ENCODE measurements around the gene NTPCR. TPM values are rescaled to one million over a fixed set of nuclear protein-coding genes. Genes with fewer than 3 reads are reported as not detected.

NTPCR gene
- total RNA-seq, 6 experiments from 2014 or later, result 15.9 to 28.2 (median 19.7) TPM

DNA sequence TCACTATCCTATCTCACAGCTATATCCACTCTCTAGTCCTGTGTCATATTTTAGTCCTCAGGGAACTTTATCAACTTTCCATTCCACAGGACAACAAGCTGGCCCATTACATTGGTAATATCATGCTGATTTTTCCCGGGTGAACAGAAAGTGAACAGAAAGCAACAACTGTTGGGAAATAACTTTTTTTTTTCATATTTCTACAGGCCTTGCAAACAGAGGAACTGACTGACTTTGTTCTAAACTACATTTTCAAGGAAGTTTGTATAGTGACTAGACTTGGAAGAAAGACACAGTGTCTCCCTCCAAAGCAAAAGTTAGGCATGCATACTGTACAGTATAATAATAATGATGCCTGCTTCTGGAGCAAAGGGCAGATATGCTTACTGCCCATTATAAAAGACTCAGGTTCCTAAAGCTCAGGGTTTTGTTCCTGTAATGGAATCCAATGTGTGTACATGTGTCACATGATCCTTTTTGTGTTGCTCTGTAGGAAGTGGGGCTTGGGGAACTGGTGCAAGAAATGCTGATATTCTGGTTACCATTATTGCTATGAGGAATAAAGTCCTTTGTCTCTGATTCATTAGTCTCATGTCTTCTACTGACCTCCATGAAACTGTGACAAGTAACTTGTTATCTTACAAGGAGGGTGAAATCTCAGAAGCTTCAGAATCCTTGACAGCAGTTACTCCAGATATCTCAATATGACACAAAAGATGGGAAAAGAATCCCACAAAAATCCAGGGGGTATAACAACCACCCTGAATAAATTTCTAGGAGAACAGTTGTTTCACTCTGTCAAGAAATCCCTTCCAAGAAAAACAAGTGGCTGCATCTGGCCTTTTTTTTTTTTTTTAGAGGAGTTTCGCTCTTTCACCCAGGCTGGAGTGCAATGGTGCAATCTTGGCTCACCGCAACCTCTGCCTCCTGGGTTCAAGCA is 17.7 kb upstream of the NTPCR start:
- no peak for ATAC-seq
- Histone ChIP-seq H3K36me3 (no peaks in the 10 kb centered on the region), H3K27ac (no peak overlapping the region), H3K27me3 (no peaks in the 10 kb centered on the region), H3K9me3 (no peaks in the 10 kb centered on the region), H3K4me3 (no peak overlapping the region), H3K4me1 (no peaks in the 10 kb centered on the region)
- WGBS (ENCODE audit: insufficient coverage, low coverage, low lambda C conversion rate, missing lambda C conversion rate), result 69% methylated on average over 1 of the region's 3 CpGs
- intact Hi-C loops (cut with DNase I), result no loop called here
- no peak for DNase-seq
- no peak for TF ChIP-seq POLR2A (IDR thresholded peaks at IDR 0.05)
- TF ChIP-seq, protein P1, sequence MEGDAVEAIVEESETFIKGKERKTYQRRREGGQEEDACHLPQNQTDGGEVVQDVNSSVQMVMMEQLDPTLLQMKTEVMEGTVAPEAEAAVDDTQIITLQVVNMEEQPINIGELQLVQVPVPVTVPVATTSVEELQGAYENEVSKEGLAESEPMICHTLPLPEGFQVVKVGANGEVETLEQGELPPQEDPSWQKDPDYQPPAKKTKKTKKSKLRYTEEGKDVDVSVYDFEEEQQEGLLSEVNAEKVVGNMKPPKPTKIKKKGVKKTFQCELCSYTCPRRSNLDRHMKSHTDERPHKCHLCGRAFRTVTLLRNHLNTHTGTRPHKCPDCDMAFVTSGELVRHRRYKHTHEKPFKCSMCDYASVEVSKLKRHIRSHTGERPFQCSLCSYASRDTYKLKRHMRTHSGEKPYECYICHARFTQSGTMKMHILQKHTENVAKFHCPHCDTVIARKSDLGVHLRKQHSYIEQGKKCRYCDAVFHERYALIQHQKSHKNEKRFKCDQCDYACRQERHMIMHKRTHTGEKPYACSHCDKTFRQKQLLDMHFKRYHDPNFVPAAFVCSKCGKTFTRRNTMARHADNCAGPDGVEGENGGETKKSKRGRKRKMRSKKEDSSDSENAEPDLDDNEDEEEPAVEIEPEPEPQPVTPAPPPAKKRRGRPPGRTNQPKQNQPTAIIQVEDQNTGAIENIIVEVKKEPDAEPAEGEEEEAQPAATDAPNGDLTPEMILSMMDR (IDR thresholded peaks at IDR 0.05), result no peak

- Histone ChIP-seq H3K27ac (no peak overlapping the region), H3K36me3 (no peaks in the 10 kb centered on the region), H3K9me3 (no peaks in the 10 kb centered on the region), H3K4me1 (no peaks in the 10 kb centered on the region), H3K4me3 (no peak overlapping the region), H3K27me3 (no peaks in the 10 kb centered on the region)
- DNase-seq (no peak), ATAC-seq (no peak)
- WGBS (ENCODE audit: insufficient coverage, low coverage, low lambda C conversion rate, missing lambda C conversion rate), result 85% methylated on average over 6 of the region's 6 CpGs
- TF ChIP-seq, protein P1 (IDR thresholded peaks at IDR 0.05), result no peak
- TF ChIP-seq POLR2A (IDR thresholded peaks at IDR 0.05), result no peak
- intact Hi-C loops (cut with DNase I), result no loop called here
Observed at GRCh38 chr1:232936941-232937340, 13.5 kb upstream of the NTPCR start.

DNA sequence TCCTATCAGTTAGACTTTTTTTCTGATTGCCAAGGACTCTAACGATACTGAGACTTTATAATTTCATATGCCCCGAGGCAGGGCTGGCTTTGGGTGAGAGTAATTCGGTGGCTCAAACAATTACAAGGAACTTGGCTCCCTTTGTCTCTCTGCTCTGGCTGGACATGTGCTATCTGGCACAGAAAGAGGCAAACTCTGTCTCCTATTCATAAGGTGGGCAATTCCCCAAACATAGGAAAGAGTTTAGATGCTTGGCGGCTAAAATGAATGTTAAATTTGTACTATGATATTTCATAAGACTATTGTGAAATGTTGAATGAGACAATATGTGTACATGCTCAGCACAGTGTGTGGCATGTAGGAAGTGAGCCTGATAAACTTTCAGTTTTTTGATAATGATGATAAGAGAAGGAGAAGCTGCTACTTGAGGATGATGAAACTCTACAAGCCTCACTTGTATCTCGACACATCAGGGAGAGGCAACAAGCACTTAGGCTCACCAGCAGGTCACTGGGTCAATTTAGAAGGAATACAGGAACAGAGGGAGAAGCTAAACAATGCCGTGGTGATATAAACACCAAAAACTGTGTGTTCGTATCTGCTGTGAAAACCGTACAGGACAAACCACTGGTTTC is 12.6 kb upstream of the NTPCR start:
- no peak for DNase-seq
- no peak for TF ChIP-seq POLR2A (IDR thresholded peaks at IDR 0.05)
- TF ChIP-seq, protein P1 (IDR thresholded peaks at IDR 0.05), result no peak
- Histone ChIP-seq H3K4me1 (no peaks in the 10 kb centered on the region), H3K36me3 (no peaks in the 10 kb centered on the region), H3K9me3 (no peaks in the 10 kb centered on the region), H3K4me3 (no peak overlapping the region), H3K27ac (no peak overlapping the region), H3K27me3 (no peaks in the 10 kb centered on the region)
- WGBS (ENCODE audit: insufficient coverage, low coverage, low lambda C conversion rate, missing lambda C conversion rate), result 39% methylated on average over 8 of the region's 8 CpGs
- intact Hi-C loops (cut with DNase I), result no loop called here
- ATAC-seq, result no peak

GRCh38 chr1:232938926-232939325 is 11.5 kb upstream of the NTPCR start:
- ATAC-seq (no peak), DNase-seq (no peak)
- H3K9me3 ChIP-seq, result no peaks in the 10 kb centered on the region
- TF ChIP-seq, protein P1 (IDR thresholded peaks at IDR 0.05), result no peak
- no peak for TF ChIP-seq POLR2A (IDR thresholded peaks at IDR 0.05)
- H3K4me3 ChIP-seq, result no peak overlapping the region
- no peak overlapping the region for H3K27ac ChIP-seq
- intact Hi-C loops (cut with DNase I), result no loop called here
- H3K4me1 ChIP-seq, result no peaks in the 10 kb centered on the region
- H3K27me3 ChIP-seq, result no peaks in the 10 kb centered on the region
- no peaks in the 10 kb centered on the region for H3K36me3 ChIP-seq
- WGBS (ENCODE audit: insufficient coverage, low coverage, low lambda C conversion rate, missing lambda C conversion rate), result 87% methylated on average over 10 of the region's 11 CpGs
